Left cardiac atrium (tissue), 4 donors: Measurements from ENCODE around the gene PCYT2. TPM values are rescaled to one million over a fixed set of nuclear protein-coding genes. Genes with fewer than 3 reads are reported as not detected.

ENCODE experiments used
- ATAC-seq, 2 donors: fragments of 200-7000 bp; cut with Tn5 transposase; one replicate each; pipeline ENCODE4 v1.9.1; 2020; ENCODE audit warnings: mild to moderate bottlenecking in 2 of 2, moderate library complexity in 2 of 2
- DNase-seq: peaks from one replicate; pipeline ENCODE4 v3.0.0-alpha.2; 2020
- intact Hi-C, 2 donors: fragments of 100-400 bp; cut with DNase I; formaldehyde crosslinking; loops; one replicate each; pipeline versions ENCODE4 v1.14.1 to v1.15.1; 2022 to 2023
- total RNA-seq, 2 donors: library from RNA; stranded (reverse); fragmentation: NEBNext Ultra II Directional; extraction: Animal tissue kit (Norgen Biotek cat#: 25700); gene quantifications; one replicate each; pipeline ENCODE4 v1.2.1, GENCODE V29; 2021
- donor health status: DM: no; HTN: yes; CAD: no.
- donor health status: DM: no; HTN: yes; CAD: no; lungs with severe emphysema.
- donor health status: DM: yes; HTN: yes; CAD: no.
- donor health status: Dilated cardiomyopathy.

PCYT2 gene
- total RNA-seq, 2 donors from 2014 or later, result 21.8 to 22.2 TPM

- intact Hi-C loops, result no loop called here
Measured at GRCh38 chr17:81930142-81931125, 19.2 kb upstream of the PCYT2 start.

GRCh38 chr17:81929253-81930141 lies 18.3 kb upstream of the PCYT2 start:
- DNase-seq (no peak), ATAC-seq (no peak)
- intact Hi-C loops, result no loop called here

More at GRCh38 chr17:81930142-81931125, 19.2 kb upstream of the PCYT2 start:
- no peak for DNase-seq
- ATAC-seq, result no peak

GRCh38 chr17:81928544-81929252 lies 17.5 kb upstream of the PCYT2 start:
- intact Hi-C loops, result no loop called here
- ATAC-seq, result no peak
- peak; percentile 20 for DNase-seq

GRCh38 chr17:81927653-81928543 lies 16.7 kb upstream of the PCYT2 start, which contains the start of gene MAFG:
TSS of gene MAFG (minus strand) at chr17:81927735. CDS start at chr17:81923185, 4,550 bp downstream.
- ATAC-seq (peak; percentile 61 to 76), DNase-seq (peak; percentile 93)
- intact Hi-C loops, result no loop called here

GRCh38 chr17:81927152-81927652 lies 16.0 kb upstream of the PCYT2 start:
- ATAC-seq (peak; percentile 0 to 3), DNase-seq (no peak)
- intact Hi-C loops, result no loop called here

- peak; percentile 51 to 58 for ATAC-seq
- intact Hi-C loops, result no loop called here
- DNase-seq, result peak; percentile 87
Measured at GRCh38 chr17:81926451-81927151, 15.4 kb upstream of the PCYT2 start.

- DNase-seq (no peak), ATAC-seq (no peak)
- intact Hi-C loops, result no loop called here
Measured at GRCh38 chr17:81925860-81926450, 14.8 kb upstream of the PCYT2 start.

GRCh38 chr17:81924557-81925532 lies 13.6 kb upstream of the PCYT2 start:
- intact Hi-C loops, result no loop called here

GRCh38 chr17:81923302-81924260 lies 12.4 kb upstream of the PCYT2 start:
- intact Hi-C loops, result no loop called here
- DNase-seq (peak; percentile 80), ATAC-seq (peak; percentile 19 to 52)

More at GRCh38 chr17:81924557-81925532, 13.6 kb upstream of the PCYT2 start:
- no peak for ATAC-seq
- no peak for DNase-seq

- no peak for DNase-seq
- no peak for ATAC-seq
- intact Hi-C loops, result no loop called here
Measured at GRCh38 chr17:81922566-81923301, 11.5 kb upstream of the PCYT2 start.

- ATAC-seq (no peak), DNase-seq (no peak)
- intact Hi-C loops, result no loop called here
Measured at GRCh38 chr17:81921996-81922565, 10.9 kb upstream of the PCYT2 start.

- DNase-seq (no peak), ATAC-seq (no peak)
- intact Hi-C loops, result no loop called here
Measured at GRCh38 chr17:81921537-81921862, 10.3 kb upstream of the PCYT2 start.

GRCh38 chr17:81920612-81921536 lies 9.7 kb upstream of the PCYT2 start:
- DNase-seq, result no peak
- no peak for ATAC-seq
- intact Hi-C loops, result no loop called here
